Measurements from ENCODE around the gene HPSE. TPM values are rescaled to one million over a fixed set of nuclear protein-coding genes. Genes with fewer than 3 reads are reported as not detected.

HPSE gene
- total and polyA plus RNA-seq, 2 donors (not counting 3 experiments of a cell fraction or from before 2014, with no cell fraction given) = 3.5 to 7.0 TPM

DNA sequence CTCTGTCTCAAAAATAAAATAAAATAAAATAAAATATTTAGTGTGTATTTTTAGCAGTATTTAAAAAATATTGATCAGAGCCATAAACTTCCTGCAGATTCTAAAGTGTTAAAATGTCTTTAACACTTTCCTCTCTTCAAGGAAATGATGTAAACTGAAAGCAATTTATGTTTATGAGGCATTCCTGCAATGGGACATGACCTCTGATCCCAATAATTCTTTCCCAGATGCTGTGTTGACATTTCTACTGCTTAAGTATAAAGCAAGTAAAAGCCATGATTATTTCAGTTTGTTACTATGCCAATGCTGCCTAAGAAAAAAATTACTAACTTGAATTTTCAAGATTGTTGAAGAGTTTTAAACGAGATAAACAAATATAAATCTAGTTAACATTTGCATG, 79.1 kb downstream of the HPSE start:
- intact Hi-C loops (cut with micrococcal nuclease) = loop anchor here (1.0 to 10.0 kb wide), 2 partner anchors 105 to 461 kb away; partner anchors contain the start of gene SCD5
- Histone ChIP-seq H3K79me2 (ENCODE audit: control insufficient read depth, insufficient read depth, low read length) (no peaks in the 10 kb centered on the region), H3K9me1 (replicated peaks; ENCODE audit: control insufficient read depth, extremely low read depth, insufficient read depth, low read length) (no peaks in the 10 kb centered on the region), H3K27ac (ENCODE audit: insufficient read depth, low read depth, low read length) (peak overlapping the region; percentile 95), H4K20me1 (replicated peaks; ENCODE audit: control insufficient read depth, extremely low read depth, insufficient read depth, low read length) (no peaks in the 10 kb centered on the region), H3K27me3 (ENCODE audit: control insufficient read depth in 2 of 2, insufficient read depth in 2 of 2, low read length in 2 of 2) (no peaks in the 10 kb centered on the region), H3K4me2 (ENCODE audit: insufficient read depth, low read length) (peak overlapping the region; percentile 54), H3K36me3 (ENCODE audit: control insufficient read depth in 2 of 2, extremely low read depth in 1 of 2, insufficient read depth in 2 of 2, low read length in 2 of 2) (no peaks in the 10 kb centered on the region), H3K4me3 (replicated peaks in 1 of 3; ENCODE audit: insufficient read depth in 1 of 3, low read depth in 1 of 3, low read length in 3 of 3) (no peak overlapping the region), H3K9me3 (replicated peaks; ENCODE audit: control insufficient read depth, insufficient read depth, low read length) (no peaks in the 10 kb centered on the region), H2AFZ (ENCODE audit: low read depth, low read length) (no peak overlapping the region), H3K4me1 (ENCODE audit: control insufficient read depth, extremely low read depth, insufficient read depth, low read length) (peaks cover 45% of the 10 kb centered on the region), H3K9ac (replicated peaks; ENCODE audit: extremely low read depth, insufficient read depth, low read length) (peak overlapping the region; percentile 69)
- TF ChIP-seq FOS (IDR thresholded peaks at IDR 0.05; ENCODE audit: borderline replicate concordance, insufficient read depth, low read length) = peak; percentile 56
- no peak for TF ChIP-seq GATA2 (IDR thresholded peaks at IDR 0.05; ENCODE audit: insufficient read depth, insufficient read length, low read depth, low read length)
- TF ChIP-seq JUN (IDR thresholded peaks at IDR 0.05; ENCODE audit: borderline replicate concordance, insufficient read depth, insufficient read length, low read depth) = peak; percentile 98
- TF ChIP-seq, protein P1, sequence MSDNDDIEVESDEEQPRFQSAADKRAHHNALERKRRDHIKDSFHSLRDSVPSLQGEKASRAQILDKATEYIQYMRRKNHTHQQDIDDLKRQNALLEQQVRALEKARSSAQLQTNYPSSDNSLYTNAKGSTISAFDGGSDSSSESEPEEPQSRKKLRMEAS (IDR thresholded peaks at IDR 0.05; ENCODE audit: insufficient read depth, insufficient read length) = no peak
- TF ChIP-seq POLR2AphosphoS5 (IDR thresholded peaks at IDR 0.05; ENCODE audit: insufficient read depth, low read depth, low read length) = peak; percentile 57
- TF ChIP-seq MYC (IDR thresholded peaks at IDR 0.05; ENCODE audit: low read depth, low read length) = no peak
- TF ChIP-seq POLR2A (IDR thresholded peaks at IDR 0.05; ENCODE audit: low read depth, low read length) = peak; percentile 39
- TF ChIP-seq, protein P2, sequence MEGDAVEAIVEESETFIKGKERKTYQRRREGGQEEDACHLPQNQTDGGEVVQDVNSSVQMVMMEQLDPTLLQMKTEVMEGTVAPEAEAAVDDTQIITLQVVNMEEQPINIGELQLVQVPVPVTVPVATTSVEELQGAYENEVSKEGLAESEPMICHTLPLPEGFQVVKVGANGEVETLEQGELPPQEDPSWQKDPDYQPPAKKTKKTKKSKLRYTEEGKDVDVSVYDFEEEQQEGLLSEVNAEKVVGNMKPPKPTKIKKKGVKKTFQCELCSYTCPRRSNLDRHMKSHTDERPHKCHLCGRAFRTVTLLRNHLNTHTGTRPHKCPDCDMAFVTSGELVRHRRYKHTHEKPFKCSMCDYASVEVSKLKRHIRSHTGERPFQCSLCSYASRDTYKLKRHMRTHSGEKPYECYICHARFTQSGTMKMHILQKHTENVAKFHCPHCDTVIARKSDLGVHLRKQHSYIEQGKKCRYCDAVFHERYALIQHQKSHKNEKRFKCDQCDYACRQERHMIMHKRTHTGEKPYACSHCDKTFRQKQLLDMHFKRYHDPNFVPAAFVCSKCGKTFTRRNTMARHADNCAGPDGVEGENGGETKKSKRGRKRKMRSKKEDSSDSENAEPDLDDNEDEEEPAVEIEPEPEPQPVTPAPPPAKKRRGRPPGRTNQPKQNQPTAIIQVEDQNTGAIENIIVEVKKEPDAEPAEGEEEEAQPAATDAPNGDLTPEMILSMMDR (IDR thresholded peaks at IDR 0.05; ENCODE audit: extremely low read depth in 1 of 2, insufficient read depth in 1 of 2, low read depth in 1 of 2, low read length in 2 of 2) = no peak
- TF ChIP-seq EZH2 (IDR thresholded peaks at IDR 0.05; ENCODE audit: borderline replicate concordance, low read depth, low read length, severe bottlenecking) = no peak
- peak; percentile 96 for DNase-seq (ENCODE audit: low read depth, low spot score)
- BruUV-seq (replicated peaks) = no TSS peak
- ChIA-PET CTCF (interaction anchor here (1.2 kb wide), 1 partner anchor 106 kb away, joined by 5 read pairs; no protein-coding TSS in a partner anchor), POLR2A (no interaction called here)
- FAIRE-seq = peak; percentile 91
- dilution Hi-C loops (cut with MboI; ENCODE audit: extremely low pct_ligation_motif_present, low sequenced_read_pairs) = no loop called here
